Measurements from ENCODE around the gene RNASET2.

The RNASET2 gene

GRCh38 chr6:166956444-166957086 lies at the start of gene RNASET2:
Gene RNASET2 (minus strand): TSS chr6:166956550. CDS start chr6:166956182, 368 bp downstream.
- Histone ChIP-seq H3K9ac (ENCODE audit: low read depth in 1 of 2, low read length in 2 of 2) (peak within 1 kb of the TSS; percentile 80 to 91), H3K4me3 (ENCODE audit: low read depth in 1 of 2, low read length in 2 of 2) (peak within 1 kb of the TSS; percentile 89 to 92), H3K4me1 (ENCODE audit: control insufficient read depth in 1 of 2, insufficient read depth in 2 of 2, low read length in 2 of 2) (peaks cover 22 to 24% of the 10 kb centered on the region in 2 donors), H3K27ac (ENCODE audit: low read depth, low read length) (peak within 1 kb of the TSS; percentile 94), H3K9me3 (ENCODE audit: control insufficient read depth in 1 of 2, low read length in 2 of 2) (no peaks in the 10 kb centered on the region), H3K27me3 (ENCODE audit: control insufficient read depth in 1 of 2, insufficient read depth in 2 of 2, low read length in 2 of 2) (no peaks in the 10 kb centered on the region), H3K36me3 (ENCODE audit: control insufficient read depth in 1 of 2, insufficient read depth in 2 of 2, low read length in 2 of 2) (peaks cover 0 to 10% of the 10 kb centered on the region in 2 donors)

- H3K36me3 ChIP-seq (ENCODE audit: control insufficient read depth in 1 of 2, insufficient read depth in 2 of 2, low read length in 2 of 2): peaks cover 3 to 12% of the 10 kb centered on the region in 2 donors
- H3K27ac ChIP-seq (ENCODE audit: low read depth, low read length): no peak overlapping the region
- H3K4me1 ChIP-seq (ENCODE audit: control insufficient read depth in 1 of 2, insufficient read depth in 2 of 2, low read length in 2 of 2): peaks cover 11 to 16% of the 10 kb centered on the region in 2 donors
- no peak overlapping the region for H3K4me3 ChIP-seq (ENCODE audit: low read depth in 1 of 2, low read length in 2 of 2)
- no peaks in the 10 kb centered on the region for H3K27me3 ChIP-seq (ENCODE audit: control insufficient read depth in 1 of 2, insufficient read depth in 2 of 2, low read length in 2 of 2)
- no peaks in the 10 kb centered on the region for H3K9me3 ChIP-seq (ENCODE audit: control insufficient read depth in 1 of 2, low read length in 2 of 2)
- peak overlapping the region in 1 of 2 donors; percentile 18 for H3K9ac ChIP-seq (ENCODE audit: low read depth in 1 of 2, low read length in 2 of 2)
These were observed 49.2 kb upstream of the RNASET2 start for GRCh38 chr6:167005350-167006159.

- Histone ChIP-seq H3K9me3 (ENCODE audit: control insufficient read depth in 1 of 2, low read length in 2 of 2) (no peaks in the 10 kb centered on the region), H3K9ac (ENCODE audit: low read depth in 1 of 2, low read length in 2 of 2) (peak overlapping the region in 1 of 2 donors; percentile 4), H3K4me3 (ENCODE audit: low read depth in 1 of 2, low read length in 2 of 2) (peak overlapping the region; percentile 76 to 85), H3K4me1 (ENCODE audit: control insufficient read depth in 1 of 2, insufficient read depth in 2 of 2, low read length in 2 of 2) (peaks cover 23 to 26% of the 10 kb centered on the region in 2 donors), H3K36me3 (ENCODE audit: control insufficient read depth in 1 of 2, insufficient read depth in 2 of 2, low read length in 2 of 2) (peaks cover 0 to under 1% of the 10 kb centered on the region in 2 donors), H3K27ac (ENCODE audit: low read depth, low read length) (no peak overlapping the region), H3K27me3 (ENCODE audit: control insufficient read depth in 1 of 2, insufficient read depth in 2 of 2, low read length in 2 of 2) (no peaks in the 10 kb centered on the region)
These were observed 44.4 kb upstream of the RNASET2 start for GRCh38 chr6:167000759-167001158.

- no peaks in the 10 kb centered on the region for H3K27me3 ChIP-seq (ENCODE audit: control insufficient read depth in 1 of 2, insufficient read depth in 2 of 2, low read length in 2 of 2)
- peak overlapping the region; percentile 76 to 85 for H3K4me3 ChIP-seq (ENCODE audit: low read depth in 1 of 2, low read length in 2 of 2)
- no peaks in the 10 kb centered on the region for H3K9me3 ChIP-seq (ENCODE audit: control insufficient read depth in 1 of 2, low read length in 2 of 2)
- H3K36me3 ChIP-seq (ENCODE audit: control insufficient read depth in 1 of 2, insufficient read depth in 2 of 2, low read length in 2 of 2): no peaks in the 10 kb centered on the region
- peak overlapping the region; percentile 68 to 79 for H3K9ac ChIP-seq (ENCODE audit: low read depth in 1 of 2, low read length in 2 of 2)
- H3K27ac ChIP-seq (ENCODE audit: low read depth, low read length): no peak overlapping the region
- H3K4me1 ChIP-seq (ENCODE audit: control insufficient read depth in 1 of 2, insufficient read depth in 2 of 2, low read length in 2 of 2): peaks cover 23 to 26% of the 10 kb centered on the region in 2 donors
These were observed 43.5 kb upstream of the RNASET2 start for GRCh38 chr6:166999884-167000253.

GRCh38 chr6:166999145-166999883 lies 43.0 kb upstream of the RNASET2 start, which contains the start of gene CEP43:
Gene CEP43 (plus strand): TSS chr6:166999397. CDS start chr6:166999413, 16 bp downstream.
- Histone ChIP-seq H3K27me3 (ENCODE audit: control insufficient read depth in 1 of 2, insufficient read depth in 2 of 2, low read length in 2 of 2) (no peaks in the 10 kb centered on the region), H3K27ac (ENCODE audit: low read depth, low read length) (no peak within 1 kb of the TSS), H3K4me3 (ENCODE audit: low read depth in 1 of 2, low read length in 2 of 2) (peak within 1 kb of the TSS; percentile 85), H3K9me3 (ENCODE audit: control insufficient read depth in 1 of 2, low read length in 2 of 2) (no peaks in the 10 kb centered on the region), H3K36me3 (ENCODE audit: control insufficient read depth in 1 of 2, insufficient read depth in 2 of 2, low read length in 2 of 2) (no peaks in the 10 kb centered on the region), H3K9ac (ENCODE audit: low read depth in 1 of 2, low read length in 2 of 2) (peak within 1 kb of the TSS; percentile 68 to 79), H3K4me1 (ENCODE audit: control insufficient read depth in 1 of 2, insufficient read depth in 2 of 2, low read length in 2 of 2) (peaks cover 23 to 26% of the 10 kb centered on the region in 2 donors)

- no peaks in the 10 kb centered on the region for H3K27me3 ChIP-seq (ENCODE audit: control insufficient read depth in 1 of 2, insufficient read depth in 2 of 2, low read length in 2 of 2)
- peak overlapping the region; percentile 29 to 55 for H3K9ac ChIP-seq (ENCODE audit: low read depth in 1 of 2, low read length in 2 of 2)
- H3K9me3 ChIP-seq (ENCODE audit: control insufficient read depth in 1 of 2, low read length in 2 of 2): no peaks in the 10 kb centered on the region
- H3K36me3 ChIP-seq (ENCODE audit: control insufficient read depth in 1 of 2, insufficient read depth in 2 of 2, low read length in 2 of 2): no peaks in the 10 kb centered on the region
- peaks cover 23 to 26% of the 10 kb centered on the region in 2 donors for H3K4me1 ChIP-seq (ENCODE audit: control insufficient read depth in 1 of 2, insufficient read depth in 2 of 2, low read length in 2 of 2)
- peak overlapping the region; percentile 84 to 85 for H3K4me3 ChIP-seq (ENCODE audit: low read depth in 1 of 2, low read length in 2 of 2)
- no peak overlapping the region for H3K27ac ChIP-seq (ENCODE audit: low read depth, low read length)
These were observed 42.1 kb upstream of the RNASET2 start for GRCh38 chr6:166998256-166999144.

GRCh38 chr6:166997768-166998255 lies 41.5 kb upstream of the RNASET2 start:
- Histone ChIP-seq H3K4me1 (ENCODE audit: control insufficient read depth in 1 of 2, insufficient read depth in 2 of 2, low read length in 2 of 2) (peaks cover 23 to 26% of the 10 kb centered on the region in 2 donors), H3K9ac (ENCODE audit: low read depth in 1 of 2, low read length in 2 of 2) (peak overlapping the region; percentile 2 to 49), H3K27me3 (ENCODE audit: control insufficient read depth in 1 of 2, insufficient read depth in 2 of 2, low read length in 2 of 2) (no peaks in the 10 kb centered on the region), H3K9me3 (ENCODE audit: control insufficient read depth in 1 of 2, low read length in 2 of 2) (no peaks in the 10 kb centered on the region), H3K36me3 (ENCODE audit: control insufficient read depth in 1 of 2, insufficient read depth in 2 of 2, low read length in 2 of 2) (no peaks in the 10 kb centered on the region), H3K27ac (ENCODE audit: low read depth, low read length) (no peak overlapping the region), H3K4me3 (ENCODE audit: low read depth in 1 of 2, low read length in 2 of 2) (peak overlapping the region; percentile 84 to 85)

- H3K27ac ChIP-seq (ENCODE audit: low read depth, low read length): no peak overlapping the region
These were observed 41.0 kb upstream of the RNASET2 start for GRCh38 chr6:166997348-166997747.

GRCh38 chr6:166996406-166996805 lies 40.1 kb upstream of the RNASET2 start:
- H3K4me3 ChIP-seq (ENCODE audit: low read depth in 1 of 2, low read length in 2 of 2): no peak overlapping the region
- no peak overlapping the region for H3K27ac ChIP-seq (ENCODE audit: low read depth, low read length)
- no peaks in the 10 kb centered on the region for H3K27me3 ChIP-seq (ENCODE audit: control insufficient read depth in 1 of 2, insufficient read depth in 2 of 2, low read length in 2 of 2)
- peaks cover 18 to 22% of the 10 kb centered on the region in 2 donors for H3K4me1 ChIP-seq (ENCODE audit: control insufficient read depth in 1 of 2, insufficient read depth in 2 of 2, low read length in 2 of 2)
- H3K9me3 ChIP-seq (ENCODE audit: control insufficient read depth in 1 of 2, low read length in 2 of 2): no peaks in the 10 kb centered on the region
- no peak overlapping the region for H3K9ac ChIP-seq (ENCODE audit: low read depth in 1 of 2, low read length in 2 of 2)
- no peaks in the 10 kb centered on the region for H3K36me3 ChIP-seq (ENCODE audit: control insufficient read depth in 1 of 2, insufficient read depth in 2 of 2, low read length in 2 of 2)

More at GRCh38 chr6:166997348-166997747, 41.0 kb upstream of the RNASET2 start:
- Histone ChIP-seq H3K9ac (ENCODE audit: low read depth in 1 of 2, low read length in 2 of 2) (peak overlapping the region; percentile 2 to 49), H3K27me3 (ENCODE audit: control insufficient read depth in 1 of 2, insufficient read depth in 2 of 2, low read length in 2 of 2) (no peaks in the 10 kb centered on the region), H3K36me3 (ENCODE audit: control insufficient read depth in 1 of 2, insufficient read depth in 2 of 2, low read length in 2 of 2) (no peaks in the 10 kb centered on the region), H3K9me3 (ENCODE audit: control insufficient read depth in 1 of 2, low read length in 2 of 2) (no peaks in the 10 kb centered on the region), H3K4me3 (ENCODE audit: low read depth in 1 of 2, low read length in 2 of 2) (peak overlapping the region; percentile 84 to 85), H3K4me1 (ENCODE audit: control insufficient read depth in 1 of 2, insufficient read depth in 2 of 2, low read length in 2 of 2) (peaks cover 23 to 26% of the 10 kb centered on the region in 2 donors)
